Measurements from ENCODE around the gene FOXO1. TPM values are rescaled to one million over a fixed set of nuclear protein-coding genes. Genes with fewer than 3 reads are reported as not detected.
A peak's percentile ranks its signal among the peaks of the same experiment; 100 is the strongest.

The FOXO1 gene
- total RNA-seq, 1 experiment from 2014 or later = 12.2 TPM

- H4K20me1 ChIP-seq (ENCODE audit: insufficient read depth) = no peaks in the 10 kb centered on the region
- peak overlapping the region; percentile 68 to 91 for H3K4me3 ChIP-seq (replicated peaks in 1 of 2; ENCODE audit: low read depth in 1 of 2, low read length in 2 of 2)
- H3K36me3 ChIP-seq (ENCODE audit: control insufficient read depth in 1 of 2, insufficient read depth in 2 of 2, low read length in 2 of 2) = no peaks in the 10 kb centered on the region
- BruUV-seq (replicated peaks) = no TSS peak
- peak overlapping the region; percentile 100 for H3K4me2 ChIP-seq (ENCODE audit: low read length)
- H3K4me1 ChIP-seq (ENCODE audit: control insufficient read depth in 1 of 2, insufficient read depth in 2 of 2, low read length in 2 of 2) = peaks cover 10 to 29% of the 10 kb centered on the region in 2 experiments
- ChIA-PET RAD21 (ENCODE audit: low non-redundant PET in 1 of 2, low total read pairs in 2 of 2, uncharacterized antibody in 2 of 2, unreplicated experiment in 2 of 2) (no interaction called here), CTCF (no interaction called here), POLR2A (no interaction called here)
- H3K27ac ChIP-seq (ENCODE audit: low read depth, low read length) = peak overlapping the region; percentile 85
- TF ChIP-seq ZBTB33 (IDR thresholded peaks at IDR 0.05; ENCODE audit: extremely low read depth, insufficient replicate concordance, low read length) = no peak
- TF ChIP-seq ZFX (IDR thresholded peaks at IDR 0.05) = no peak
- TF ChIP-seq EGR1 (IDR thresholded peaks at IDR 0.05; ENCODE audit: low read depth) = no peak
- no peak for TF ChIP-seq FOSL1 (IDR thresholded peaks at IDR 0.05; ENCODE audit: low read depth)
- TF ChIP-seq SIN3A (IDR thresholded peaks at IDR 0.05; ENCODE audit: low read depth) = no peak
- TF ChIP-seq CTCF (IDR thresholded peaks at IDR 0.05 in 2 of 3, conservative IDR thresholded peaks at IDR 0.05 in 1 of 3; ENCODE audit: borderline replicate concordance in 1 of 3, insufficient read depth in 1 of 3, low read depth in 2 of 3, low read length in 2 of 3) = no peak
- TF ChIP-seq SRF (IDR thresholded peaks at IDR 0.05; ENCODE audit: low read depth) = no peak
- no peak for TF ChIP-seq EZH2phosphoT487 (IDR thresholded peaks at IDR 0.05; ENCODE audit: borderline replicate concordance)
- TF ChIP-seq CBX3 (IDR thresholded peaks at IDR 0.05; ENCODE audit: low read depth) = no peak
- TF ChIP-seq ZNF274 (IDR thresholded peaks at IDR 0.05; ENCODE audit: low read depth, low read length) = no peak
- no peak for TF ChIP-seq MAX (IDR thresholded peaks at IDR 0.05)
- TF ChIP-seq CEBPB (IDR thresholded peaks at IDR 0.05; ENCODE audit: low read depth) = no peak
- no peak for TF ChIP-seq EZH2 (IDR thresholded peaks at IDR 0.05)
- TF ChIP-seq YY1 (IDR thresholded peaks at IDR 0.05; ENCODE audit: extremely low read depth, insufficient replicate concordance, low read depth, low read length) = no peak
- TF ChIP-seq RAD21 (IDR thresholded peaks at IDR 0.05; ENCODE audit: low read depth) = no peak
- TF ChIP-seq ATF3 (IDR thresholded peaks at IDR 0.05) = no peak
- no peak for TF ChIP-seq REST (IDR thresholded peaks at IDR 0.05; ENCODE audit: low read depth)
- ATAC-seq = peak; percentile 5
- no peaks in the 10 kb centered on the region for H3K9me3 ChIP-seq (ENCODE audit: control insufficient read depth in 1 of 2, insufficient read depth in 1 of 2, low read depth in 1 of 2, low read length in 2 of 2)
- peaks cover 30% of the 10 kb centered on the region for H3K79me2 ChIP-seq (ENCODE audit: insufficient read depth, low read length)
- DNase-seq (ENCODE audit: low read depth, low spot score) = no peak
- H3K9me2 ChIP-seq (ENCODE audit: insufficient read depth) = no peaks in the 10 kb centered on the region
- no peaks in the 10 kb centered on the region for H3K27me3 ChIP-seq (ENCODE audit: insufficient read depth, low read length)
- H2AFZ ChIP-seq (ENCODE audit: low read depth, low read length, poor library complexity, severe bottlenecking) = no peak overlapping the region
- H3K9ac ChIP-seq (ENCODE audit: low read length) = peak overlapping the region; percentile 73
- intact Hi-C loops (cut with micrococcal nuclease) = loop anchor here (2.0 to 5.0 kb wide), 2 partner anchors 123 to 259 kb away; no protein-coding TSS in a partner anchor
These were observed 1.1 kb downstream of the FOXO1 start for GRCh38 chr13:40665126-40666044.

Data from HCT116 (cell line).